Lower leg skin (tissue), 3 donors: ENCODE results near the gene ZNF687.

Experiments
- POLR2A ChIP-seq, 2 donors: fragments of 450-650 bp; IDR thresholded peaks; one replicate each; pipeline ENCODE4 v1.6.1; 2016 to 2017; ENCODE audit warnings: antibody characterized with exemption in 2 of 2, mild to moderate bottlenecking in 1 of 2, moderate library complexity in 1 of 2
- TF ChIP-seq, protein P1 (sequence below), 3 donors: fragments of 450-650 bp; IDR thresholded peaks; one replicate each; pipeline ENCODE4 v1.5.1; 2016; ENCODE audit warnings: antibody characterized with exemption in 3 of 3, mild to moderate bottlenecking in 3 of 3, moderate library complexity in 2 of 3

DNA sequence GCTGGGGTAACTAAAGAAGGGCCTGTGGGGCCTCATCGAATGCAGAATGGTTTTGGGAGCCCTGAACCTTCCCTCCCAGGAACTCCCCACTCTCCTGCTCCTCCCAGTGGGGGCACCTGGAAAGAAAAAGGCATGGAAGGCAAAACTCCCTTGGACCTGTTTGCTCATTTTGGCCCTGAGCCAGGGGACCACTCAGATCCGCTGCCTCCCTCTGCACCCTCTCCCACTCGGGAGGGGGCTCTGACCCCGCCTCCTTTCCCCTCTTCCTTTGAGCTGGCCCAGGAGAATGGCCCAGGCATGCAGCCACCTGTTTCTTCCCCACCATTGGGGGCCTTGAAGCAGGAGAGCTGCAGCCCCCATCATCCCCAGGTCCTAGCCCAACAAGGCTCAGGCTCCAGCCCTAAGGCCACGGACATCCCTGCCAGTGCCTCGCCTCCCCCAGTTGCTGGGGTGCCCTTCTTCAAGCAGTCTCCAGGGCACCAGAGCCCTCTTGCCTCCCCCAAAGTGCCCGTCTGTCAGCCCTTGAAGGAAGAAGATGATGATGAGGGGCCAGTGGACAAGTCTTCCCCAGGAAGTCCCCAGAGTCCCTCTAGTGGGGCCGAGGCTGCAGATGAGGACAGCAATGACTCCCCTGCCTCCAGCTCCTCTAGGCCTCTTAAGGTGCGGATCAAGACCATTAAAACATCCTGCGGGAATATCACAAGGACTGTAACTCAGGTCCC is 4.7 kb downstream of the ZNF687 start:
- no peak for TF ChIP-seq POLR2A (IDR thresholded peaks at IDR 0.05)
- TF ChIP-seq, protein P1, sequence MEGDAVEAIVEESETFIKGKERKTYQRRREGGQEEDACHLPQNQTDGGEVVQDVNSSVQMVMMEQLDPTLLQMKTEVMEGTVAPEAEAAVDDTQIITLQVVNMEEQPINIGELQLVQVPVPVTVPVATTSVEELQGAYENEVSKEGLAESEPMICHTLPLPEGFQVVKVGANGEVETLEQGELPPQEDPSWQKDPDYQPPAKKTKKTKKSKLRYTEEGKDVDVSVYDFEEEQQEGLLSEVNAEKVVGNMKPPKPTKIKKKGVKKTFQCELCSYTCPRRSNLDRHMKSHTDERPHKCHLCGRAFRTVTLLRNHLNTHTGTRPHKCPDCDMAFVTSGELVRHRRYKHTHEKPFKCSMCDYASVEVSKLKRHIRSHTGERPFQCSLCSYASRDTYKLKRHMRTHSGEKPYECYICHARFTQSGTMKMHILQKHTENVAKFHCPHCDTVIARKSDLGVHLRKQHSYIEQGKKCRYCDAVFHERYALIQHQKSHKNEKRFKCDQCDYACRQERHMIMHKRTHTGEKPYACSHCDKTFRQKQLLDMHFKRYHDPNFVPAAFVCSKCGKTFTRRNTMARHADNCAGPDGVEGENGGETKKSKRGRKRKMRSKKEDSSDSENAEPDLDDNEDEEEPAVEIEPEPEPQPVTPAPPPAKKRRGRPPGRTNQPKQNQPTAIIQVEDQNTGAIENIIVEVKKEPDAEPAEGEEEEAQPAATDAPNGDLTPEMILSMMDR (IDR thresholded peaks at IDR 0.05), result no peak
